ENCODE measurements around the gene SYVN1.

The SYVN1 gene

GRCh38 chr11:65110354-65110861 lies 23.9 kb downstream of the SYVN1 start:
- Histone ChIP-seq H3K4me1 (ENCODE audit: insufficient read depth, low read length) (peaks cover 49% of the 10 kb centered on the region), H4K20me1 (ENCODE audit: insufficient read depth, low read length) (peaks cover 33% of the 10 kb centered on the region), H3K4me3 (ENCODE audit: low read depth in 1 of 2, low read length in 2 of 2) (no peak overlapping the region), H3K79me2 (ENCODE audit: insufficient read depth, low read length) (peaks cover 38% of the 10 kb centered on the region), H3K36me3 (ENCODE audit: insufficient read depth, low read length) (peaks cover 60% of the 10 kb centered on the region), H3K9me3 (ENCODE audit: insufficient read depth, low read length, severe bottlenecking) (no peaks in the 10 kb centered on the region), H3K27ac (ENCODE audit: low read length) (peak overlapping the region; percentile 45; the same call in 1 of the 2 replicates), H3K9ac (ENCODE audit: low read depth, low read length) (peak overlapping the region; percentile 30), H3K4me2 (ENCODE audit: insufficient read depth, low read length) (peak overlapping the region; percentile 99), H2AFZ (ENCODE audit: low read depth, low read length) (no peak overlapping the region), H3K27me3 (ENCODE audit: insufficient read depth, low read length, poor library complexity) (no peaks in the 10 kb centered on the region)
- peak; percentile 93 for DNase-seq
- peak; percentile 57 for ATAC-seq (ENCODE audit: insufficient read depth, low read depth)
- TF ChIP-seq, protein P1, sequence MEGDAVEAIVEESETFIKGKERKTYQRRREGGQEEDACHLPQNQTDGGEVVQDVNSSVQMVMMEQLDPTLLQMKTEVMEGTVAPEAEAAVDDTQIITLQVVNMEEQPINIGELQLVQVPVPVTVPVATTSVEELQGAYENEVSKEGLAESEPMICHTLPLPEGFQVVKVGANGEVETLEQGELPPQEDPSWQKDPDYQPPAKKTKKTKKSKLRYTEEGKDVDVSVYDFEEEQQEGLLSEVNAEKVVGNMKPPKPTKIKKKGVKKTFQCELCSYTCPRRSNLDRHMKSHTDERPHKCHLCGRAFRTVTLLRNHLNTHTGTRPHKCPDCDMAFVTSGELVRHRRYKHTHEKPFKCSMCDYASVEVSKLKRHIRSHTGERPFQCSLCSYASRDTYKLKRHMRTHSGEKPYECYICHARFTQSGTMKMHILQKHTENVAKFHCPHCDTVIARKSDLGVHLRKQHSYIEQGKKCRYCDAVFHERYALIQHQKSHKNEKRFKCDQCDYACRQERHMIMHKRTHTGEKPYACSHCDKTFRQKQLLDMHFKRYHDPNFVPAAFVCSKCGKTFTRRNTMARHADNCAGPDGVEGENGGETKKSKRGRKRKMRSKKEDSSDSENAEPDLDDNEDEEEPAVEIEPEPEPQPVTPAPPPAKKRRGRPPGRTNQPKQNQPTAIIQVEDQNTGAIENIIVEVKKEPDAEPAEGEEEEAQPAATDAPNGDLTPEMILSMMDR (IDR thresholded peaks at IDR 0.05; ENCODE audit: borderline replicate concordance, extremely low read depth, low read length, poor library complexity, severe bottlenecking): peak; percentile 96
- TF ChIP-seq EZH2 (IDR thresholded peaks at IDR 0.05; ENCODE audit: borderline replicate concordance, low read depth, low read length, severe bottlenecking): no peak

DNA sequence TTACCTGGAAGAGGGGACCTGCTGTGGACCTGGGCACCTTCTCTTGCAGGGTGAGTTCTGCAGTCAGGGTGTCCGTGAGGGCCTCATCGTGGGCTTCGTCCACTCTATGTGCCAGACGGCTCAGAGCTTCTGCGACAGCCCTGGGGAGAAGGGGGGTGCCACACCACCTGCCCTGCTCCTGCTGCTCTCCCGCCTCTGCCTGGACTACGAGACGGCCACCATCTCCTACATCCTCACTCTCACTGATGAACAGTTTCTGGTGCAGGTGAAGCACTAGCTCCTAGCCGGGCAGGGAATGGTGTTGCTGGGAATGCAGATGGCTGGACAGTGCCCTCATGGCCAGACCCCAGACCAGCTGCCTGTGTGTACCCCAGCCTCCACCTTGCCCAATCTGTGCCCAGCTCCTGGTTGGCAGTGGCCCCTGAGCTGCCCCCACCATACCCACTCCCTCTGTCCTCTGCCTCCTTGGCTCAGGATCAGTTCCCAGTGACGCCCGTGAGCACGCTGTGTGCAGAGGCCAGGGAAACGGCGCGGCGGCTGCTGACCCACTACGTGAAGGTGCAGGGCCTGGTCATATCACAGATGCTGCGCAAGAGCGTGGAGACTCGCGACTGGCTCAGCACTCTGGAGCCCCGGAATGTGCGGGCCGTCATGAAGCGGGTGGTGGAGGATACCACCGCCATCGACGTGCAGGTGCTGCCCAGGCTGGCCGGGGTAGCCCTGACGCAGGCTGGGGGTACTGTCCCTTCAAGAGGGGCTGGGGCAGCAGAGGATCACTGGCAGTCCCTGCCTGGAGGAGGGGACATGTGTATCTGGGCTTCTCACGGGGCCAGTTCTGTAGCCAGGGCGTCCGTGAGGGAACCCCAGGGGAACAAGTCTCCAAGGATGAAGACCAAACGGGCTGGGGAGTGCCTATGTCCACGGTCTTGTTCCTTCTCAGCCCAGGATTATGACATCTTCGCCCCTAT lies 24.8 kb downstream of the SYVN1 start:
- H3K79me2 ChIP-seq (ENCODE audit: insufficient read depth, low read length): peaks cover 43% of the 10 kb centered on the region
- H3K4me3 ChIP-seq (ENCODE audit: low read depth in 1 of 2, low read length in 2 of 2): no peak overlapping the region
- peaks cover 40% of the 10 kb centered on the region for H3K4me1 ChIP-seq (ENCODE audit: insufficient read depth, low read length)
- no peak overlapping the region for H3K27ac ChIP-seq (ENCODE audit: low read length)
- no peak for ATAC-seq (ENCODE audit: insufficient read depth, low read depth)
- H3K36me3 ChIP-seq (ENCODE audit: insufficient read depth, low read length): peaks cover 57% of the 10 kb centered on the region
- peaks cover 33% of the 10 kb centered on the region for H4K20me1 ChIP-seq (ENCODE audit: insufficient read depth, low read length)
- no peak for DNase-seq
- no peak overlapping the region for H3K9ac ChIP-seq (ENCODE audit: low read depth, low read length)
- TF ChIP-seq, protein P1 (IDR thresholded peaks at IDR 0.05; ENCODE audit: borderline replicate concordance, extremely low read depth, low read length, poor library complexity, severe bottlenecking): no peak
- no peak for TF ChIP-seq EZH2 (IDR thresholded peaks at IDR 0.05; ENCODE audit: borderline replicate concordance, low read depth, low read length, severe bottlenecking)
- no peak overlapping the region for H3K4me2 ChIP-seq (ENCODE audit: insufficient read depth, low read length)
- H2AFZ ChIP-seq (ENCODE audit: low read depth, low read length): no peak overlapping the region
- H3K9me3 ChIP-seq (ENCODE audit: insufficient read depth, low read length, severe bottlenecking): no peaks in the 10 kb centered on the region
- H3K27me3 ChIP-seq (ENCODE audit: insufficient read depth, low read length, poor library complexity): no peaks in the 10 kb centered on the region

GRCh38 chr11:65108469-65109123 lies 25.7 kb downstream of the SYVN1 start:
- H3K79me2 ChIP-seq (ENCODE audit: insufficient read depth, low read length): peaks cover 45% of the 10 kb centered on the region
- H3K4me2 ChIP-seq (ENCODE audit: insufficient read depth, low read length): no peak overlapping the region
- TF ChIP-seq, protein P1 (IDR thresholded peaks at IDR 0.05; ENCODE audit: borderline replicate concordance, extremely low read depth, low read length, poor library complexity, severe bottlenecking): no peak
- TF ChIP-seq EZH2 (IDR thresholded peaks at IDR 0.05; ENCODE audit: borderline replicate concordance, low read depth, low read length, severe bottlenecking): no peak
- no peak overlapping the region for H3K9ac ChIP-seq (ENCODE audit: low read depth, low read length)
- H4K20me1 ChIP-seq (ENCODE audit: insufficient read depth, low read length): peaks cover 33% of the 10 kb centered on the region
- H3K4me3 ChIP-seq (ENCODE audit: low read depth in 1 of 2, low read length in 2 of 2): no peak overlapping the region
- no peak overlapping the region for H2AFZ ChIP-seq (ENCODE audit: low read depth, low read length)
- ATAC-seq (ENCODE audit: insufficient read depth, low read depth) (no peak), DNase-seq (no peak)
- peaks cover 63% of the 10 kb centered on the region for H3K36me3 ChIP-seq (ENCODE audit: insufficient read depth, low read length)
- H3K4me1 ChIP-seq (ENCODE audit: insufficient read depth, low read length): peaks cover 34% of the 10 kb centered on the region
- no peaks in the 10 kb centered on the region for H3K27me3 ChIP-seq (ENCODE audit: insufficient read depth, low read length, poor library complexity)
- H3K9me3 ChIP-seq (ENCODE audit: insufficient read depth, low read length, severe bottlenecking): no peaks in the 10 kb centered on the region
- no peak overlapping the region for H3K27ac ChIP-seq (ENCODE audit: low read length)
